Measurements from ENCODE around the gene APOLD1. TPM values are rescaled to one million over a fixed set of nuclear protein-coding genes. Genes with fewer than 3 reads are reported as not detected.

APOLD1 gene
- total and polyA plus RNA-seq, 2 of the 8 experiments (the other 6 are each of a cell fraction or from before 2014, with no cell fraction given), result 0.12 to 0.71 TPM

DNA sequence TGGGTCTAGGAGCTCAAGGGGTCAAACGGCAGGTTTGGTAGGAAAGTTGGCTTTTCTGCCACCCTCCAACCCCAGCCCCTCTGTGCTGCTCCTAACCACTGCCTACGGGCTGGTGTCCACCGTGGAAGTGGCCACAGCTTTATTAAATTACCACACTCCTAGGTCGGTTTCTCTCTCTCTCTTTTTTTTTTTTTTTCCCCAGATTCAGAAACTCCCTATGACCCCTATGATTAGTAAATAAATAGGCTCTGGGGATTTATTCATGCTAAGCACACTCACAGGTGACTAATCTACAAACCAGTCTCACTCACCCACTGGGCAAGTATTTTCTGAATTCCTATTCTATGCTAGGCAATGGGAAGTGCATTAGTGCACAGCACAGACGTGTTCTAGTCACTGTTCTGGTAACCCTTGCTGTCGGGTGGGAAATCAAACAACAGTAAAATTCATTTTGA, 19.0 kb downstream of the APOLD1 start:
- FAIRE-seq (no peak), DNase-seq (ENCODE audit: low read depth in 1 of 2, low spot score in 2 of 2) (no peak)
- ChIA-PET POLR2A (ENCODE audit: partially characterized antibody) (no interaction called here), CTCF (ENCODE audit: partially characterized antibody) (interaction anchor here (1.9 to 3.0 kb wide), 3 partner anchors 8 to 15 kb away, joined by 4 to 21 read pairs (median 15); partner anchors contain the start of gene DDX47)
- no peak overlapping the region for H3K4ac ChIP-seq (replicated peaks; ENCODE audit: insufficient read length, low read depth, low read length)
- H2BK20ac ChIP-seq (ENCODE audit: low read length), result no peak overlapping the region
- no peak overlapping the region for H3K23ac ChIP-seq (ENCODE audit: insufficient read length)
- H2BK15ac ChIP-seq (ENCODE audit: low read length), result no peak overlapping the region
- H3K27me3 ChIP-seq (replicated peaks in 1 of 4; ENCODE audit: control insufficient read depth in 3 of 4, extremely low read depth in 1 of 4, insufficient read depth in 3 of 4, low read length in 3 of 4), result no peaks in the 10 kb centered on the region
- H4K20me1 ChIP-seq (replicated peaks in 1 of 2; ENCODE audit: control insufficient read depth in 1 of 2, insufficient read depth in 2 of 2, low read length in 2 of 2), result no peaks in the 10 kb centered on the region
- no peak overlapping the region for H4K8ac ChIP-seq (ENCODE audit: extremely low read depth, insufficient read depth, low read length)
- H3K79me2 ChIP-seq (ENCODE audit: control insufficient read depth in 1 of 2, insufficient read depth in 2 of 2, low read length in 2 of 2), result no peaks in the 10 kb centered on the region
- no peak overlapping the region for H2BK12ac ChIP-seq (ENCODE audit: low read depth, low read length)
- H3K36me3 ChIP-seq (ENCODE audit: control insufficient read depth in 2 of 4, insufficient read depth in 4 of 4, low read length in 3 of 4), result no peaks in the 10 kb centered on the region
- no peaks in the 10 kb centered on the region for H3K9me3 ChIP-seq (ENCODE audit: insufficient read depth in 2 of 2, low read depth in 1 of 2, low read length in 1 of 2)
- no peak overlapping the region for H2BK5ac ChIP-seq (ENCODE audit: low read depth, low read length)
- no peak overlapping the region for H4K5ac ChIP-seq (ENCODE audit: insufficient read length, low read depth, low read length)
- 82% methylated on average over 6 of the region's 6 CpGs; no CpG with 5 or more reads in 1 of the 2 experiments for WGBS, 2 experiments (ENCODE audit: extremely low coverage in 1 of 2, insufficient coverage in 1 of 2, insufficient read length in 1 of 2, insufficient replicate concordance in 2 of 2, low coverage in 1 of 2, low lambda C conversion rate in 2 of 2, missing lambda C conversion rate in 1 of 2)
- no peak overlapping the region for H3K4me2 ChIP-seq (ENCODE audit: insufficient read depth in 1 of 2, low read depth in 2 of 2, low read length in 2 of 2)
- no peaks in the 10 kb centered on the region for H3K23me2 ChIP-seq (ENCODE audit: low read depth, low read length)
- H4K91ac ChIP-seq (replicated peaks; ENCODE audit: insufficient read length, low read length), result no peak overlapping the region
- H2BK120ac ChIP-seq (replicated peaks; ENCODE audit: low read depth, low read length), result no peak overlapping the region
- no peaks in the 10 kb centered on the region for H3K4me1 ChIP-seq (replicated peaks in 1 of 4; ENCODE audit: control insufficient read depth in 3 of 4, insufficient read depth in 4 of 4, low read length in 3 of 4)
- no peak overlapping the region for H3K9ac ChIP-seq (replicated peaks in 1 of 4; ENCODE audit: extremely low read depth in 1 of 4, low read depth in 3 of 4, low read length in 3 of 4)
- no peak overlapping the region for H2AFZ ChIP-seq (ENCODE audit: low read length)
- H3K79me1 ChIP-seq (ENCODE audit: low read depth, low read length), result no peaks in the 10 kb centered on the region
- no peak overlapping the region for H3K27ac ChIP-seq (ENCODE audit: low read depth, low read length)
- no peak overlapping the region for H3K18ac ChIP-seq (ENCODE audit: extremely low read depth, low read length)
- H3K14ac ChIP-seq (ENCODE audit: insufficient read length), result no peak overlapping the region
- H3K56ac ChIP-seq (replicated peaks; ENCODE audit: insufficient read length, low read depth, low read length), result no peak overlapping the region
- no peak overlapping the region for H2AK5ac ChIP-seq (ENCODE audit: low read depth, low read length)
- H3K4me3 ChIP-seq (ENCODE audit: extremely low read depth in 1 of 4, insufficient read depth in 2 of 4, low read depth in 3 of 4, low read length in 4 of 4), result no peak overlapping the region
- TF ChIP-seq SIN3A (conservative IDR thresholded peaks at IDR 0.05 in 1 of 2, IDR thresholded peaks at IDR 0.05 in 1 of 2; ENCODE audit: low read depth in 1 of 2, low read length in 2 of 2) (no peak), ASH2L (IDR thresholded peaks at IDR 0.05; ENCODE audit: low read length) (no peak)

Data from H1 (cell line).